ENCODE measurements around the gene LGALS4.
"Not testable (repeated sequence)": the region's sequence is repeated elsewhere in the genome, so short reads cannot be mapped to it uniquely, and the experiment has no call there.

LGALS4 gene

DNA sequence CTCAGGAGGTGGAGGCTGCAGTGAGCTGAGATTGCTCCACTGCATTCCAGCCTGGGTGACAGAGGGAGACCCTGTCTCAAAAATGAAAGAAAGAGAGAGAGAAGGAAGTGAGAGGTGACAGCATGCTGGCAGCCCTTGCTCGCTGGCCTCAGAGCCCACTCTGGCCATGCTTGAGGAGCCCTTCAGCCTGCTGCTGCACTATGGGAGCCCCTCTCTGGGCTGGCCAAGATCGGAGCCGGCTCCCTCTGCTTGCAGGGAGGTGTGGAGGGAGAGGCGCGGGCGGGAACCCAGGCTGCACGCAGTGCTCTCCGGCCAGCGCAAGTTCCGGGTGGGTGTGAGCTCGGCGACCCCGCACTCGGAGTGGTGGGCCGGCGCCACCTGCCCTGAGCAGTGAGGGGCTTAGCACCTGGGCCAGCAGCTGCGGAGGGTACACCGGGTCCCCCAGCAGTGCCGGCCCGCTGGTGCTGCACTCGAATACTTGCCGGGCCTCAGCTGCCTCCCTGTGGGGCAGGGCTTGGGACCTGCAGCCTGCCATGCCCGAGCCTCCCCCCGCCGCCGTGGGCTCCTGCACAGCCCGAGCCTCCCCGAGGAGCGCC lies 8.6 kb upstream of the LGALS4 start:
- not testable (repeated sequence) for DNase-seq, ATAC-seq

- ATAC-seq (peak; percentile 23), DNase-seq (no peak)
Observed at GRCh38 chr19:38819231-38819920, 6.6 kb upstream of the LGALS4 start.

DNA sequence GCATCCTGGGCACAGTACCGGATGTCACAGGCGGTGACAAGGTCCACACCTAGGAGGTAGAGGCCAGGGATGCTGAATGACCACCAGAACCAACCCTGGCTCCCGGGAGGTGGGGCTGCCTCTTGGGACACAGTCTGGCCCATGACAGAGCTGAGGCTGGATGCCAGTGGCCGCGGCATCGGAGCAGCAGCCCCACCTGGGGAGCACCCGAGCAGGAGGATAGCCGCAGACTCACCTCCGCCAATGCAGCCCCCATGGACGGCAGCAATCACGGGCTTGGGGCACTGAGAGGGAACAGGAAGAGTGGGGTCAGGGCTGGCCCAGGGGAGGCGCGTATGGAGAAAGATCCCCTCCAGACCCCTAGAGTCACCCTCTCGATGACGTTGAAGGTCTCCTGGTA lies 4.3 kb upstream of the LGALS4 start:
- DNase-seq = no peak
- ATAC-seq = no peak

GRCh38 chr19:38816131-38816750 lies 3.5 kb upstream of the LGALS4 start:
- DNase-seq (no peak), ATAC-seq (no peak)

DNA sequence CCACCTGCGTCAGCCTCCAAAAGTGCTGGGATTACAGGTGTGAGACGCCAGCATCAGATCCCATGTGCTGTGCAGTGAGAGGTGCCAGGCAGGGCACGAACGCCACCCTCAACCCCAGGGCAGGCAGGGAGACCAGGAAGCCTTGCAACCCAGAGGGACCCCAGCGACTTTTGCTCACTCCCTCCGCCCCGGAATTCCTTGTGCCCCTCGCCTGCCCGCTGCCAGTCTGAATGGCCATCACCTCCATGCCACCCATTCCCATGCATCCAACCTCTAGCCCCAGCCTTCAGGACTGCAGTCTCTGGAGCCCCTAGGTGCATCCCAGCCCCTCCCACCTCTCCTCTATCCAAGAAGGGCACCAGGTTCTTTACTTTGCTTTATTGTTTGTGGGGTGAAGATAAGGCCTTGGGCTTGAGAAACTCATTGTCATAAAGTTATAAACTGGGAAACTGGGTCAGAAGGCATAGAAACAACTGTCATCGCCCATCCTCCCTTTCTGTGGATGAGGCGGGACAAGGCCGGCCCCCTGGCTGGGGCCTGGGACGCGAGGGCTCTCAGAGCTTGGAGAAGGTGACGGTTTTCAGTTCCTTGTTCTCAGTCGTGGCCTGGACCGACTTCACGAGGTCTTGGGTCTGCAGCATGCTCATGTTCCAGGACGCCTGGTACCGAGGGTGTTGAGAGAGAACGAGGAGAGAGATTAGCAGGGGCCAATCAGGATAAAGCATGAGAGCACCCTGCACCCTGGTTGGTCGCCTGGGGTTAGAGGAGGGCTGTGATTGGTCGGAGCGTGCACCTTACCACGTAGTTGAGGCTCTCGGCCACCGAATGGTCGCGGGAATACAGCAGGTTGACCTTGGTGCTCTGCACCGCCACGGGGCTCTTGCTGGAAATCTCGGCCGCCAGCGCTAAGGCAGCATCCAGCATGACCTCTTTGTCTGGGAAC lies 2.6 kb upstream of the LGALS4 start:
- ATAC-seq (no peak), DNase-seq (no peak)

DNA sequence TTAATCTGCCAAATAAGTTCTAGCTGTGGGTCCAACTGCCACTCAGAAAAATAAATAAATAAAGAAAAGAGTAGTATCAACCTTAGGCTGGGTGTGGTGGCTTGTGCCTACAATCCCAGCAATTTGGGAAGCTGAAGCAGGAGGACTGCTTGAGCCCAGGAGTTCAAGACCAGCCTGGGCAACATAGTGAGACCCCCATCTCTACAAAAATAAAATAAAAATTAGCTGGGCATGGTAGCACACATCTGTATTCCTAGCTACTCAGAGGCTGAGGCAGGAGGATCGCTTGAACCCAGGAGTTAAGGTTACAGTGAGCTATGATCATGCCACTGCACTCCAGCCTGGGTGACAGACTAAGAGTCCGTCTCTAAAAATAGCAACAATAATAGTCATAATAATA lies 1.2 kb upstream of the LGALS4 start:
- DNase-seq, ATAC-seq: not testable (repeated sequence)

GRCh38 chr19:38813323-38813722 lies 578 bp upstream of the LGALS4 start:
- ATAC-seq (no peak), DNase-seq (no peak)

DNA sequence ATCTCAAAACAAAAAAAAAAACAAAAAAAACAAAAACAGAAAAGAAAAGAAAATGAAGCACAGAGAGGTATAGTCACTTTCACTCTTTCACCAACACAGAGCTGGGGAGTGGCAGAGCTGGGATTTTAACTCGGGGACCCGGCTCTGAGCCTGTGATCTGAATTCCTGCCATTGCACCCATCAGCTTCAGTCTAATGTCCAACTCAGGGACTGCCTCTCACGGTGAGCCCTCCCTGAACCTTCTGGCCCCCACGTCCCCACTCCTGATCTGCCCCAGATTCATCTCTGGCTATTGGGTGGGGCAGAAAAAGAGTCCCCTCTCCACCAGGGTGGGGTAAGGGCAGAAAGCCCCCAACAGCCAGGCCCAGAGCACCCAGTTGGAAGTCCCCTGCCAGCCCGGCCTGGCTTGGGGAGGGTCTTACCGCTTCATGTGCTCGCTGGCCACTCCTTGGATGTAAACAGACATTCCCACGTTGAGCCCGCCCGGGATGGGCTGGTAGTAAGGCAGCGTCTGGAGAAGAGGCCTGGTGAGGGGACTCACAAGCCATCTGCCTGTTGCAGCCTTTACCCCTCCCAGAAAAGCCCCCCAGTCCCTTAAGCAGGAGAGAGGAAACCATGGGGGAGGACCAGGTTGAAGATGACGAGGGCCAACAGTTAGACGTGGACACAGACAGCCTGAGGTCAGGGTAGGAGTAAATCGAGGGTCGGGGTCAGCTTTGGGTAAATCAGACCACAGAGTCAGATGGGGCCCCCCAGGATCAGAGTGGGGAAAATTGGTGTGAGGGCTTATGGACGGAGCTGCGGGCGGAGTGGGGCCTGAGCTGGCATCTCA lies 520 bp downstream of the LGALS4 start:
- DNase-seq (no peak), ATAC-seq (no peak)

- no peak for ATAC-seq
- no peak for DNase-seq
Observed at GRCh38 chr19:38809592-38810252, 3.0 kb downstream of the LGALS4 start.

- no peak for ATAC-seq
- no peak for DNase-seq
Observed at GRCh38 chr19:38808741-38809140, 4.0 kb downstream of the LGALS4 start.

DNA sequence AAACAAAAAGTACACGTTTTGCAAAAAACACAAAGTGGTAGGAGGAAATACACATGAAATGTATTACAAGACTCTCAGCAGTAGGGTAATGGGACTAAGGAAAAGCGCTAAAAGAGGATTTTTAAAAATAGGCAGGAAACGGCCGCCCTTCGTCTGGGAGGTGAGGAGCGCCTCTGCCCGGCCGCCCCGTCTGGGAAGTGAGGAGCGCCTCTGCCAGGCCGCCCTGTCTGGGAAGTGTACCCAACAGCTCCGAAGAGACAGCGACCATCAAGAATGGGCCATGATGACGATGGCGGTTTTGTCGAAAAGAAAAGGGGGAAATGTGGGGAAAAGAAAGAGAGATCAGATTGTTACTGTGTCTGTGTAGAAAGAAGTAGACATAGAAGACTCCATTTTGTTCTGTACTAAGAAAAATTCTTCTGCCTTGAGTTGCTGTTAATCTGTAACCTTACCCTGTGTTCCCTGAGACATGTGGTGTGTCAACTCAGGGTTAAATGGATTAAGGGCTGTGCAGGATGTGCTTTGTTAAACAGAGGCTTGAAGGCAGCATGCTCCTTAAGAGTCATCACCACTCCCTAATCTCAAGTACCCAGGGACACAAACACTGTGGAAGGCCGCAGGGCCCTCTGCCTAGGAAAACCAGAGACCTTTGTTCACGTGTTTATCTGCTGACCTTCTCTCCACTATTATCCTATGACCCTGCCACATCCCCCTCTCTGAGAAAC lies 5.2 kb downstream of the LGALS4 start:
- not testable (repeated sequence) for DNase-seq, ATAC-seq

DNA sequence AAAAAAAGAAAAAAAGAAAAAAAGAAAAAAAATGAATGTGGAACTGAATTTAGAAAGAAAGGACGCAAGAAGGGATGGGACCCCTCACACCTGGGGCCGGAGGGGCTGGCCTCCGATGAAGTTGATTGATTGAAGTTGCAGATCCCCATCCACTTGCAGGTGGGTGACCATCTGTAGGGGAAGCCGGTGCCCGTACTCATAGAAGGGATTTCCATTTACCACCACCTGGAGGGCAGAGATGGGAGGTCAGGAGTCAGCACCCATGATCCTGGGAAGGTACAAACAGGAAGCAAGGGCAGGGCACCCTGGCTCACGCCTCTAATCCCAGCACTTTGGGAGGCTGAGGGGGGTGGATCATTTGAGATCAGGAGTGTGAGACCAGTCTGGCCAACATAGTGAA lies 6.4 kb downstream of the LGALS4 start:
- no peak for ATAC-seq
- no peak for DNase-seq

DNA sequence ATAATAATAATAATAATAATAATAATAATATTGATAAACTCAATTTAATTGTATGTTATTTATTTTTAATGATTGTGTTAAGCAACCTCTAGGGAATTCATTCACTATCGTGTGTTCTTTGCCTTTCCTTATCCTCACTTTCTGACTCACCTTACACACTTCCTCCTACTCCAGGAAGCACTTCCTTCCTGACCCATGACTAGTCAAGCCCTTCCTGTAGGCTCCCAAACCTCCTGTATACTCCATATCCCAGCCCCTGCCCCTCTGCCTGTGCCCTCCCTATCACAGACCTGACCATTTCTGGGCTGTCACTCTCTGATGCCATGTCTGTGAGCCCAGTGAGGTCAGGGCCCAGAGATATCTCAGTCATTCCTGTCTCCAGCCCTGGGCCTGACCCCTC lies 7.6 kb downstream of the LGALS4 start:
- ATAC-seq = no peak
- DNase-seq = no peak

DNA sequence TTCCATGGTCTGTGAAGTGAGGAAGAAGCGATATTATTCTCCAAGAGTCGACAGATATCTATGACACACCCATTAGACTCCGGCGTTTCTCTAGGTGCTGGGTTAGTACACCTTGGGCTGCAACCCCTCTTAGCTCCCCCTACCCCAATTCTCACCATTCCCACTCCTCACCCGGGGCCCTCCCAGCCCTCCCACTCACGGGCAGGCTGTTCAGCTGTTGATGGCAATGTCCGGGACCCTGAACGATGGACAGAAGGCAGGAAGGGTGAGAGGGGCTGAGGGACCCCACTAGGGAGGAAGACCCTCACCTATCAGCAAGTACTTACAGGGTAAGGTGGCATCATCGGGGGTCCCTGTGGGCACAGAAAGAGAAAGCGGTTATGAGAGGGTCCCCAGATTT lies 9.2 kb downstream of the LGALS4 start:
- ATAC-seq (no peak), DNase-seq (no peak)

- no peak for DNase-seq
- no peak for ATAC-seq
Observed at GRCh38 chr19:38801359-38802095, 11.2 kb downstream of the LGALS4 start.

- no peak for ATAC-seq
- no peak for DNase-seq
Observed at GRCh38 chr19:38800577-38801347, 12.0 kb downstream of the LGALS4 start.

- ATAC-seq (no peak), DNase-seq (no peak)
Observed at GRCh38 chr19:38799104-38799503, 13.6 kb downstream of the LGALS4 start.

DNA sequence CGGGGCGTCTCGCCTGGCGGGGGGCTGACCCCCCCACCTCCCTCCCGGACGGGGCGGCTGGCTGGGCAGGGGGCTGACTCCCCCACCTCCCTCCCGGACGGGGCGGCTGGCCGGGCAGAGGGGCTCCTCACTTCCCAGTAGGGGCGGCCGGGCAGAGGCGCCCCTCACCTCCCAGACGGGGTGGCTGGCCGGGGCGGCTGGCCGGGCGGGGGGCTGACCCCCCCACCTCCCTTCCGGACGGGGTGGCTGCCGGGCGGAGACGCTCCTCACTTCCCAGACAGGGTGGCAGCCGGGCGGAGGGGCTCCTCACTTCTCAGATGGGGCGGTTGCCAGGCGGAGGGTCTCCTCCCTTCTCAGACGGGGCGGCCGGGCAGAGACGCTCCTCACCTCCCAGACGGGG lies 15.0 kb downstream of the LGALS4 start:
- DNase-seq, ATAC-seq: not testable (repeated sequence)

GRCh38 chr19:38796154-38796553 lies 16.6 kb downstream of the LGALS4 start:
- DNase-seq (no peak), ATAC-seq (no peak)
